HG03457 (cell line): ENCODE measurements around the gene GFER.

ENCODE experiments used
- ATAC-seq: cut with Tn5 transposase; IDR thresholded peaks from one replicate; pipeline ENCODE4 v1.9.1; 2021; ENCODE audit warnings: moderate number of reproducible peaks; ENCODE audit not compliant: unreplicated experiment

The GFER gene

GRCh38 chr16:1974157-1975070, 9.6 kb upstream of the GFER start:
- no peak for ATAC-seq

DNA sequence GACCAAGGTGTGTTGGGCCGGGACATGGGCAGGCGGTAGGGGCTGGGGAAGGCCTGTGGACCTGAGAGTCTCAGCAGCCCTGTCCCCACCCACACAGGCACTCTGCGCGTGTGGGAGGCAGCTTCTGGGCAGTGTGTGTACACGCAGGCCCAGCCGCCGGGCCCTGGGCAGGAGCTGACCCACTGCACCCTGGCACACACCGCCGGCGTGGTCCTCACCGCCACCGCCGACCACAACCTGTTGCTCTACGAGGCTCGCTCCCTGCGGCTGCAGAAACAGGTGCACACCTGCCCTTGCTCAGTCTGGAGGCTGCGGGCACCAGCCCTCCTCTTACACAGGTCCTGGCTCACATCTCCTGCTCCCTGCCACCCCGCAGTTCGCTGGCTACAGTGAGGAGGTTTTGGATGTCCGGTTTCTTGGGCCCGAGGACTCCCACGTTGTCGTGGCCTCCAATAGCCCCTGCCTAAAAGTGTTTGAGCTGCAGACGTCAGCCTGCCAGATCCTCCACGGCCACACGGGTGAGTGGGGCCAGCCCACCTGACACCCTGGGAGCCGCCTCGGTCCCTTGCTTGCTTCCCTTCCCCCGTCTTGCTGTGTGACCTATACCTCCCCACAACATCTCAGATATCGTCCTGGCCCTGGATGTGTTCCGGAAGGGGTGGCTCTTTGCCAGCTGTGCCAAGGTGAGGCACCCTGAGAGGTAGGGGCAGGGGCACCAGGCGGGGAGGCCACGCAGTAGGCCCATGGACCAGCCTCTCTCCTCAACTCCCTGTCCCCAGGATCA, 8.4 kb upstream of the GFER start:
- no peak for ATAC-seq

GRCh38 chr16:1976216-1976520, 7.8 kb upstream of the GFER start:
- no peak for ATAC-seq

DNA sequence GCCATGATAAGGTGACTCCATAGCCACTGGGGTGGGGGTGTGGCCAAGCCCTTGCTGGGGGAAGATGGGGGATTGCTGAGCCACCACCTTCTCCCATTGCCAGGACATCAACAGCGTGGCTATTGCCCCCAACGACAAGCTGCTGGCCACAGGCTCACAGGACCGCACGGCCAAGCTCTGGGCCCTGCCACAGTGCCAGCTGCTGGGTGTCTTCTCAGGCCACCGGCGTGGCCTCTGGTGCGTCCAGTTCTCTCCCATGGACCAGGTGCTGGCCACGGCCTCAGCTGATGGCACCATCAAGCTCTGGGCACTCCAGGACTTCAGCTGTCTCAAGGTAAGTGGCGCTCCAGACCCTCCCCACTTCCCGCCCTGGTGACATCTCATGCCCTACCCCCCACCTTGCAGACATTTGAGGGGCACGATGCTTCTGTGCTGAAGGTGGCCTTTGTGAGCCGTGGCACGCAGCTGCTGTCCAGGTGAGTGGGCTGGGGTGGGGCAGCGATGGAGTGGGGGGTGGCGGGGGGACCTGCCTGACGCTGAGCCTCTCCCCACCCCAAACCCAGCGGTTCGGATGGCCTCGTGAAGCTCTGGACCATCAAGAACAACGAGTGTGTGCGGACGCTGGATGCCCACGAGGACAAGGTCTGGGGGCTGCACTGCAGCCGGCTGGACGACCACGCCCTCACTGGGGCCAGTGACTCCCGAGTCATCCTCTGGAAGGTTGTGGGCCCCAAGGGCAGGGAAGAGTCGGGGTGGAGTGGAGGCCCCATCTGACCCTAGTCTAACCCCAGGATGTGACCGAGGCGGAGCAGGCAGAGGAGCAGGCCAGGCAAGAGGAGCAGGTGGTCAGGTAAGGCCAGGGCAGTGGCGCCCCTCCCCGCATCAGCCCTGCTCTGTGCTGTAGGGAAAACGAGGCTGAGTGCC, 6.8 kb upstream of the GFER start:
- no peak for ATAC-seq

- no peak for ATAC-seq
Measured at GRCh38 chr16:1977875-1978268, 6.1 kb upstream of the GFER start.

DNA sequence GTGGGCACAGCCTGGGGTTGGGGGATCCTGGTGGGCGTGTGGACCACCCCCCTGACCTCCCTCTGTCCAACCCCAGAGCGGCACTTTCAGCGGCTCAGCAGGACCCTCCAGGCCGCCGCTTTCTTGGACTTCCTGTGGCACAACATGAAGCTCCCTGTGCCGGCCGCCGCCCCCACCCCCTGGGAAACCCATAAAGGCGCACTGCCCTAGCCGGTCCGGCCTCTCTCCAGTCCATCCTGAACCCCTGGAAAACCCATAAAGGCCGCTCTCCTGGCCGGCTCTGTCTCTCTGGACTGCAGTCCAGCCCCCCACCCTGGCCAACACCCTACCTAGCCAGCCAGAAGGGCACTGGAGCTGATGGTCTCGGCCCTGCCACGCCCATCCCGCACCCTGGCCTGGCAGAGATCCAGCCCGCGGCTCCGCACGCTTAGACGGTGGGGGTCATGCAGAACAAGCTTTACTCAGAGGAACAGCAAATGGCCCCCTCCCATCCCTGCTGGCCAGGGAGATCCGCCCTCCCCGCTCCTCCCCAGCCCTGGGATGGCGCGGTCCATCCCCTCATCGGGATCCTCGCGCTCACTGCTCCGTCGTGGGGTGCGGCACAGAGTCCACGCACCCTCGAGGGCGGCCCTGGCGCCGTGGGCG, 5.4 kb upstream of the GFER start:
- no peak for ATAC-seq

DNA sequence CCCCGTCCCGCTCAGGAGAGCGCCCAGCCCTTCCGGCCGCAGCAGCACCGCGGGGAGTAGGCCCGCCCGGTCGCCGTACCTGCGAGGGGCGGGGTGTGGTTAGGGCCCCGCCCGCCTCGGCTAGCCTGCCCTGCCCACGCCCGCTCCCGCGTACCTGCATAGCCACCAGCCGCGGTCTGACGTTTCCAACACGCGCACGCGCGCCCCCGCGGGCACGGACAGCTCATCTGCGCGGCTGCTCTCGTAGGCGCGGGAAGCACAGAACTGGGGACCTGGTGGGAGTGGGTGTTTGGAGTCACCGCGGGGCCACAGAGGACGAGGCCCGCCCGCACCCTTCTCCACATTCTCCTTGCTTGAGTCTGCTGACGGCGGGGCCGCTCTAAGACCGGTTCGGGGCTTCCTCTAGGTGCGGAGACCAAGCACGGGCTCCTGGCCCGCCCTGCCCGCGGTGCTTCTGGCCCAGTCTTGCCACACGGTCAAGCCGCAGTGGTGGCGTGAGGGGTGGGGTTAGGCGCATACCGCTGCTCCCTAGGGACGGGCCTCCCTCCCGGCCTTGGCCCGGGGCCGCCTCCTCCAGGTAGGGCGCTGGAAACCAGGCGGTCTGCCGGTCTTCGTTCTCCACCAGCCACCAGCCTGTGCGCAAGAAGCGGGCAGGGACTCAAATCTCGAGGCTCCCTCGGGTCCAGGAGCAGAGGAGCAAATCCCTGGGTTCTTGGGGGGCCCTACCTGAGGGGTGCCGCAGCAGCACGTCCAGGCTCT, 4.5 kb upstream of the GFER start:
- ATAC-seq: no peak

- no peak for ATAC-seq
Measured at GRCh38 chr16:1980030-1980769, 3.8 kb upstream of the GFER start.

DNA sequence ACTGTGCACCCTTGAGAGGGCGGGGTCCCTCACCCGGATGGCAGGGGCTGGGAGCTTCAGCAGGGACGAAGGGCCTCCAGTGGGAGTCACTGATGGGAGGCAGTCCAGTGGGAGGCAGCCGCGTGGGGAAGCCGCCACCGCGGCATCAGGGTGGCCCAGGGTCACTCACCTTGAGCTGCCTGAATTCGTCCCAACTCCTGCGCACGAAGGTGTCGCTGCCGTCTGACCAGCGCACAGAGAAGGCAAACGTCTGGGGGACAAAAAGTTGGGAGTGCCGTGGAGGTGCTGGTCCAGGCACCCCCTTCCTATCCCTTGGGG, 3.3 kb upstream of the GFER start:
- ATAC-seq: no peak

- ATAC-seq: no peak
Measured at GRCh38 chr16:1981398-1981836, 2.6 kb upstream of the GFER start, which contains the start of gene NOXO1. NOXO1 (minus strand) TSS chr16:1981469; CDS start chr16:1981179, 290 bp downstream.

DNA sequence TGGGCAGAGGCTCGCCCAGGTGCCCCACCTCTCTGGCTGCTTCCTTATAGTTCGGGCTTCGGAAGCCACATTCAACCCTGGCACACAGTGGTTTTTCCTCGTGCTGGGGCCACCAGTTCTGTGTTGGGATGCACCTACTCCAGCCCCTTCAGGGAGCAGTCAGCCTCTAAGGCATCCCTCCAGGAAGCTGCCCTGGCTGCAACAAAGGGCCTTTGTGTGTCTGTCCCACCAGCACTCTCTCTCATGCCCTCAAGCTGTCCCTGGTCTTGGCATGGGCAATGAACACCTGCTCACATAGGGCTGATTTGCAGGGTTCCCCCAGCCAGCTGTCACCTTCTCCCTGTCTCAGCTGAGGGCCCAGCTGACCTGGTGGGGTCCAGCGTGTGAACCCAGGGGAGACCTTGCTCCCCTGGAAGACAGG, 2.0 kb upstream of the GFER start:
- no peak for ATAC-seq

DNA sequence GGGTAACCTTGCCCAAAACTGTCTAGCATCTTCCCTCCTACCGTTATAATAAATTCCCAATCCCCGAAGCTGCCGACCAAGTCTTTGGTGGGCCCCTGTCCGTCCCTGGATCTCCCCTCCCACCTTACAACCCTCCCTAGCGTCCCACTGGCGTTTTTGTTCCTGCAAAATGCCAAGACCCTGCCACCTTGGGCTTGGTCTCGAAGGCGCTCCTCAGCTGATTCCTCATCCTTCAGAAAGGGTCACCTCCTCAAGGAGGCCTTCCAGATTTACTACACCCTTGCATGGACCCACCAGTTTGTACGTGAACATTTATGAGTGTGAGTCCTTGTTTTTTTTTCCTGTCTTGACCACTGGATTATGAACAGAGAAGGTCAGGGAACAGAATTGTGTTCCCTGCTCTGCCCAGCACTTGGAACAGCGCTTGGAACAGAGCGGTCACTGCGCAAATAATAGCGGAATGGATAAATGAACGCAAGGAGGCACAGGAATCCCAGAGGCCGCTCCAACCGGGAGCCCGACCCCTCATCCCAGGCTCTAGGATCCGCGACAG, 926 bp upstream of the GFER start:
- ATAC-seq: no peak

- no peak for ATAC-seq
Measured at GRCh38 chr16:1984347-1985225, 593 bp downstream of the GFER start.

DNA sequence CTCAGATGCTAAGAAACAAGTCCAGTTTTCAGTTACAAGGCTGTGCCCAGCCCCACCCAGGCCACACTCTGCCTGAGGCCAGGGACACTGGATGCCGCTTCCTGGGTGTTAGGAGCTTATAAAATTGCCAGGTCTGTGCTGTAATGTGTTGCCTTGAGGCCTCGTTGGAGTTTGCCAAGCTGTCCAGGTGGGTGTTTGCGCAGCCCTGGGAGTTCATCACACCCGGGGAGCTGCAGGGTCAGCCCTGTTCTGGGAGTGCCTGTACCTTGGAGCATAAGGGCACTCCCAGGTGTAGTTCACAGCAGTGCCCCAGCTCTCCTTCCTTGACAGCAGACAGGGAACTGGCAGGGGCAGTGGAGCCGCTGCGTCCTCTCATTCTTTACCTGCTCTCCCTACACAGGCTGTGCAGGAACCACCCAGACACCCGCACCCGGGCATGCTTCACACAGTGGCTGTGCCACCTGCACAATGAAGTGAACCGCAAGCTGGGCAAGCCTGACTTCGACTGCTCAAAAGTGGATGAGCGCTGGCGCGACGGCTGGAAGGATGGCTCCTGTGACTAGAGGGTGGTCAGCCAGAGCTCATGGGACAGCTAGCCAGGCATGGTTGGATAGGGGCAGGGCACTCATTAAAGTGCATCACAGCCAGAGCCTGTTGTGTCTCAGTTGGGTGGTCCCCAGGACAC, 1.6 kb downstream of the GFER start:
- ATAC-seq: no peak

DNA sequence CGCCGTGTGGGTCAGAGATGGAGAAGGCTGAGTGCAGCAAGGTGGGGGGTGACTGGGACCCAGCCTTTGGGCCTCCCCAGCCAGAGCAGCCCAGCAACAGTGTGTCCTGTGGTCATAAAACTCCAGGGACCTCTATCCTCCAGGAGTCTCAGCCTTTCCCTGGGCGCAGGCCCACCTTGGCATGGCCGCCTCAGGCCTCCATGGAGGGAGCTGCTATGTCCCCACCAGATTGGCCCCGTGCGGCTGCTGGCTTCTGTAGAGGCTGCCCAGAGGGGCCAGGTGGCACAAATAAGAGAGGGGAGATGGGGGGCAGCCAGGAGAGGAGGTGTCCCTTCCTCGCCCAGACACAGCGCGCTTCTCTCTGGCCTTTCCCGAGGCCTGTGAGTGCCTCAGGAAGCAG, 3.2 kb downstream of the GFER start:
- ATAC-seq: no peak

- no peak for ATAC-seq
Measured at GRCh38 chr16:1989209-1990100, 5.5 kb downstream of the GFER start, which contains the start of gene SYNGR3. SYNGR3 (plus strand) TSS chr16:1989970; CDS start chr16:1990103, 133 bp downstream.

DNA sequence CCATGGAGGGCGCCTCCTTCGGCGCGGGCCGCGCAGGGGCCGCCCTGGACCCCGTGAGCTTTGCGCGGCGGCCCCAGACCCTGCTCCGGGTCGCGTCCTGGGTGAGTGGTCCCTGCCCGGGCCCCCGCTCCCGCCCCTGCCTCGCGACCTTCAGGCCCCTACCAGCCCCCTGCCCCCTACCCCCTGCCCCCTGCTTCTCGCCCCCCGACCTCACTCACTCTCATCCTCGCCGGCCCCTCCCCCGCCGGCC, 6.0 kb downstream of the GFER start:
- no peak for ATAC-seq
